Measurements from ENCODE around the gene AGTRAP.

DNA sequence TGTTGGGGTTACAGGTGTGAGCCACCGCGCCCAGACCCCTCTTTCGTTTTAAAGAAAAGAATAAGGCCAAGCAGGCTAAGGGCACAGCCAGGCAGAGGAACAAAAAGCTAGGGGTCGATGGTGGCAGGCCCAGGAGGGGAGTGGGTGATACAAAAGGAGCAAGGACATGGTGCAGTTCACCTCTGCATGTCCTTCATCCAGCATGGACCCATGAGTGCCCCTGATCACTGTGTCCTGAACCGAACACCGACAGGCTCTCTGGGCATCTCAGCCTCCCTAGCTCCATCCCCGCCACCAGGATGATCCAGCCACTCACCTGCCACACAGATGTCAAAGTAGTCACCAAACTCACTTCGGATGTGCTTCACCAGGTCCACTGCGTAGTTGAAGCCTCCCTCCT is 64.0 kb downstream of the AGTRAP start:
- TF ChIP-seq, protein P1, sequence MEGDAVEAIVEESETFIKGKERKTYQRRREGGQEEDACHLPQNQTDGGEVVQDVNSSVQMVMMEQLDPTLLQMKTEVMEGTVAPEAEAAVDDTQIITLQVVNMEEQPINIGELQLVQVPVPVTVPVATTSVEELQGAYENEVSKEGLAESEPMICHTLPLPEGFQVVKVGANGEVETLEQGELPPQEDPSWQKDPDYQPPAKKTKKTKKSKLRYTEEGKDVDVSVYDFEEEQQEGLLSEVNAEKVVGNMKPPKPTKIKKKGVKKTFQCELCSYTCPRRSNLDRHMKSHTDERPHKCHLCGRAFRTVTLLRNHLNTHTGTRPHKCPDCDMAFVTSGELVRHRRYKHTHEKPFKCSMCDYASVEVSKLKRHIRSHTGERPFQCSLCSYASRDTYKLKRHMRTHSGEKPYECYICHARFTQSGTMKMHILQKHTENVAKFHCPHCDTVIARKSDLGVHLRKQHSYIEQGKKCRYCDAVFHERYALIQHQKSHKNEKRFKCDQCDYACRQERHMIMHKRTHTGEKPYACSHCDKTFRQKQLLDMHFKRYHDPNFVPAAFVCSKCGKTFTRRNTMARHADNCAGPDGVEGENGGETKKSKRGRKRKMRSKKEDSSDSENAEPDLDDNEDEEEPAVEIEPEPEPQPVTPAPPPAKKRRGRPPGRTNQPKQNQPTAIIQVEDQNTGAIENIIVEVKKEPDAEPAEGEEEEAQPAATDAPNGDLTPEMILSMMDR (IDR thresholded peaks at IDR 0.05; ENCODE audit: borderline replicate concordance, extremely low read depth, low read length, poor library complexity, severe bottlenecking): no peak
- TF ChIP-seq EZH2 (IDR thresholded peaks at IDR 0.05; ENCODE audit: borderline replicate concordance, low read depth, low read length, severe bottlenecking): no peak

Data from DND-41 (cell line).